ENCODE measurements around the gene NTM.

The NTM gene

DNA sequence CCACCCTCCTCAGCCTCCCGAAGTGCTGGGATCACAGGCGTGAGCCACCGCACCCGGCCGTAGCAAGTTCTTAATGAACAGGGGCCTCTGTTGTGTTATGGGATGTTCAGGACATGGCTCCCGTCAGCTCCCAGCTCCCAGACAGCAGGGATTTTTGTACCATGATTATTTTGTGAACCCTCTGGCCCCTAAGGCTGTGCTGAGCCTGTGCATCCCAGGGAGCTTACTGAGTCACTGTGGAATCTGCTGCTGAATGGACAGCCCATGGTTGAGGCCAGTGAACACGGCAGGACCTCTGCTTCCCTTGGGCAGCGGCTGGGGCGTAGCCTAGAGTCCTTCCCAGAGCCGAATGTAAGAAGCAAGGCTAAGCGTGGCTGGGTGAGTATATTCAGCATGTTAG is 245.2 kb downstream of the NTM start:
- H3K4me1 Mint-ChIP-seq, result no peaks in the 10 kb centered on the region
- DNase-seq (ENCODE audit: low spot score in 2 of 2) (no peak), ATAC-seq (replicated peaks; ENCODE audit: extremely low read depth, poor library complexity, severe bottlenecking) (no peak)
- H3K27ac Mint-ChIP-seq (ENCODE audit: low read depth), result no peak overlapping the region
- no peaks in the 10 kb centered on the region for H3K9me3 Mint-ChIP-seq
- no peak overlapping the region for H3K4me3 Mint-ChIP-seq
- no peaks in the 10 kb centered on the region for H3K27me3 Mint-ChIP-seq
- no peaks in the 10 kb centered on the region for H3K36me3 Mint-ChIP-seq (ENCODE audit: insufficient read depth)

DNA sequence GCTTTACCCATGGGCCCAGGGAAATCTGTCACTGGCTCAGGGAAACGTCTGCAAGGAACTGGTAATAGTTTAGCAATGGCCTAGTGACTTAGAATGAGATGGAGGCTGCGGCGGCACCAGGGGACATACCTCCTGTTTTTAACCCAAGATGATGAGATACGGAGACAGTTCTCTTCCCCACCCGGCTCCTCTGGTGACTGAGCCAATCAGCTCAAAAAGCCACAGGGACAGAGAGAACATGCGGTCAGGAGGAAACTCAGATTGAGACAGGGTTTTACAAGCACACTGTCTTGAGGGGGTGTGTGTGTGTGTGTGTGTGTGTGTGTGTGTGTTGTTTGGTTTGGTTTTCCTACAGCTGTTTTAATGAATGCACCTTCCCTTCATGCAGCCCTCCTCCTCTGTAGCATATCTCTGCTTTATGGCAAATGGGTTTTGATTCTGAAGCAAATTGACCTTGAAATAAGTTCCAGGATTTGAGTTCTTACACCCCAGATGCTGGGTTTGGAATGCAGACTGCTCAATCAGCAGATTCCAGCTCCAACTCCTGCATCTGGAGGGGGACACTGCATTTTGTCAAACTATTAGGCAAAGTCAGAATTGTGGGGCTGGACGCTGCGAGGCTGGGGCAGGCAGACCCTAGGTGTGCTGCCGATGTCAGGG is 246.2 kb downstream of the NTM start:
- DNase-seq (ENCODE audit: low spot score in 2 of 2), result no peak
- Mint-ChIP-seq H3K27ac (ENCODE audit: low read depth) (no peak overlapping the region), H3K36me3 (ENCODE audit: insufficient read depth) (no peaks in the 10 kb centered on the region), H3K27me3 (no peaks in the 10 kb centered on the region), H3K4me1 (no peaks in the 10 kb centered on the region), H3K4me3 (no peak overlapping the region), H3K9me3 (no peaks in the 10 kb centered on the region)
- ATAC-seq (replicated peaks; ENCODE audit: extremely low read depth, poor library complexity, severe bottlenecking), result no peak

DNA sequence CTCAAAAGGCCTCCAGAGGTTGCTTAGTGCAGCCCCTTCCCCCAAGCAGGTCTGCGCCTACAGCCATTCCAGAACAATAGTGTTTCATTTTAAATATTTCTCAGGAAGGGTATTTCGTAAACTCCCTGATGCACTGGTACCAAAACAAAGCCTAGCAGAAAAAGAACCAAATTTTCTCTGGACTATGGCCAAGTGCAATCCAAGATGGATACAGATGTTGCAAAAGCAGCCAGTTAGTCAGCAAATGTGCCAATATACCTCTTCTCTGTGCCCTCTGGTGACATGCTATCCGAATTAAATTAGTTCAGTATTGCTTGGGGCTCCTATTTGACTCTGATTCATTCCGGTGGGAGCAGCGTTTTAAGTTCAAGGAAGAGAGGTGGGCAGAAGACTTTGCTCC is 247.8 kb downstream of the NTM start:
- no peak overlapping the region for H3K4me3 Mint-ChIP-seq
- H3K27ac Mint-ChIP-seq (ENCODE audit: low read depth), result no peak overlapping the region
- no peak for ATAC-seq (replicated peaks; ENCODE audit: extremely low read depth, poor library complexity, severe bottlenecking)
- no peak for DNase-seq (ENCODE audit: low spot score in 2 of 2)
- no peaks in the 10 kb centered on the region for H3K27me3 Mint-ChIP-seq
- H3K36me3 Mint-ChIP-seq (ENCODE audit: insufficient read depth), result no peaks in the 10 kb centered on the region
- no peaks in the 10 kb centered on the region for H3K9me3 Mint-ChIP-seq
- H3K4me1 Mint-ChIP-seq, result no peaks in the 10 kb centered on the region

DNA sequence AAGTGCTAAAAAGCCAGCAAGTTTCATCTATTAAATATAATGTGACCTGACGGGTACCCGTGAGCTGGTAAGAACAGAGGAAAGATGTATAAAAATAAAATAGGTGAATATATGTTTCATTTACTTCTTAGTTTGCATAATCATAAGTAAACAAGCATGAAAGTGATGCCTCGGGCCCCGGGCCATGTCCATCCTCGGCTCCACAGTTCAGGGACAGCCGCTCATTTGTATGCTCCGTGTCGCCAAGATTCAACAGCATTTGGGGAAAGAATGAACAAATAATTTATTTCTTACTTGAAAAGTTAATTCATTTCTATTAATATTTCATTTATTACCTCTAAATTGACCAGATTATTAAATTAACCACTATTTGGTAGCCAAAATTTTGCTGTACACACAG is 251.8 kb downstream of the NTM start:
- H3K9me3 Mint-ChIP-seq, result no peaks in the 10 kb centered on the region
- ATAC-seq (replicated peaks; ENCODE audit: extremely low read depth, poor library complexity, severe bottlenecking), result no peak
- H3K36me3 Mint-ChIP-seq (ENCODE audit: insufficient read depth), result no peaks in the 10 kb centered on the region
- no peaks in the 10 kb centered on the region for H3K27me3 Mint-ChIP-seq
- no peak overlapping the region for H3K4me3 Mint-ChIP-seq
- no peaks in the 10 kb centered on the region for H3K4me1 Mint-ChIP-seq
- DNase-seq (ENCODE audit: low spot score in 2 of 2), result no peak
- H3K27ac Mint-ChIP-seq (ENCODE audit: low read depth), result no peak overlapping the region

DNA sequence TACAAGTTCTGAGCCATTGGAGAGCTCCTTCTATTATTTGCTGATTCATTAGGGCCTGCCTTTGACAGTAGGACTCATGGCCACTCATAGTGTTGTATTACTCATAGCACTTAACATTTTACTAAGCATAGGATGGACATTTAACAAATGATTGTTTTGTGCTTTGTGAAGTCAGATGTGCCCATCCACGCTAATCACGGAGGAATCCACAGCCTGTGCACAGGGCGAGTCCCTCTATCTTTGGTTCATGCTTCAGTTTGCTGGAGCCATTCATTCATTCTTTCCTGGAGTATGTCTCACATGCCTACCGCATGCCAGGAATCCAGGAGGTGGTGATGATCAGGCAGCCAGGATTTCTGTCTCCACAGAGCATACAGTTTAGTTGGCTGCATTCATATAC is 254.1 kb downstream of the NTM start:
- Mint-ChIP-seq H3K27me3 (no peaks in the 10 kb centered on the region), H3K27ac (ENCODE audit: low read depth) (no peak overlapping the region), H3K4me1 (no peaks in the 10 kb centered on the region), H3K36me3 (ENCODE audit: insufficient read depth) (no peaks in the 10 kb centered on the region), H3K9me3 (no peaks in the 10 kb centered on the region), H3K4me3 (no peak overlapping the region)
- ATAC-seq (replicated peaks; ENCODE audit: extremely low read depth, poor library complexity, severe bottlenecking) (no peak), DNase-seq (ENCODE audit: low spot score in 2 of 2) (no peak)

DNA sequence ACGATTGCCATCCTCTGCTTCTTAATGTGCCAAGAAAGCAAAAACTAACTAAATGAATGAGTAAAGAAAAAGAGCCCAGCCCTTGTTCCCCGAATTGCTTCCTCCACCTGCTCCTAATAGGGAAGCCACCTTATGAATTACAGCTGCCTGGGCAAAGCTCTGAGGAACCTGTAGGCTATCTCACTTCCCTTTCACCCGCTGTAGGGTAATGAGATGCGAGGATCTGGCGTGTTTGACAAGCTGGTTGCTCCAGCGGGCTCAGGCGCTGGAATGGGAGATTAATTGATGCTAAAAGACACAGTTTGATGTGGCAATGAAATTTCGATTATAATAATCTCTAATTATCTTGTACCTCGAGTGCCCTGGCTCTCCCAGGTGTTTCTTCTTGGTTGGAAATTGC is 256.4 kb downstream of the NTM start:
- H3K4me3 Mint-ChIP-seq, result no peak overlapping the region
- no peaks in the 10 kb centered on the region for H3K27me3 Mint-ChIP-seq
- H3K9me3 Mint-ChIP-seq, result no peaks in the 10 kb centered on the region
- no peak overlapping the region for H3K27ac Mint-ChIP-seq (ENCODE audit: low read depth)
- DNase-seq (ENCODE audit: low spot score in 2 of 2), result no peak
- H3K36me3 Mint-ChIP-seq (ENCODE audit: insufficient read depth), result no peaks in the 10 kb centered on the region
- no peak for ATAC-seq (replicated peaks; ENCODE audit: extremely low read depth, poor library complexity, severe bottlenecking)
- H3K4me1 Mint-ChIP-seq, result no peaks in the 10 kb centered on the region

DNA sequence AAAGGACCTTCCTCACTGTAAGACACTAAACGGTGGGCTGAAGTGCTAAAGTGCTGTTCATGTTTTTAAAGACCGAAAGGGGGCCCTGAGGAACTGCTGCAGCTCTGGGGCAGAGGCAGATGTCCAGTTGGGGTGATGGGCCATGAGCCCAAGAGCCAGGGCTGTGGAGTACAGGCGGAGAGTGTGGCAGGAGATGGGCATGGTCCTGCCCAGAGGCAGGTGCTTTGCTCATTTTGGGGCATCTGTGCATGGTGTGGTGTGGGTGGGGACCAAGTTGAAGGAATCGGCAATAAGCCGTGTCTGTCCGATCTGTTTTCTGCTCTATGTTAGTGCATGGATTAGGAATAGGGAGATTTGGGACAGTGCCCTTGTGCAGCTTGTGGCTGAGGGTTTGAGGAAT is 258.3 kb downstream of the NTM start:
- Mint-ChIP-seq H3K4me3 (no peak overlapping the region), H3K9me3 (peaks cover 4% of the 10 kb centered on the region), H3K27ac (ENCODE audit: low read depth) (no peak overlapping the region), H3K4me1 (no peaks in the 10 kb centered on the region), H3K36me3 (ENCODE audit: insufficient read depth) (no peaks in the 10 kb centered on the region), H3K27me3 (no peaks in the 10 kb centered on the region)
- ATAC-seq (replicated peaks; ENCODE audit: extremely low read depth, poor library complexity, severe bottlenecking), result no peak
- DNase-seq (ENCODE audit: low spot score in 2 of 2), result no peak

DNA sequence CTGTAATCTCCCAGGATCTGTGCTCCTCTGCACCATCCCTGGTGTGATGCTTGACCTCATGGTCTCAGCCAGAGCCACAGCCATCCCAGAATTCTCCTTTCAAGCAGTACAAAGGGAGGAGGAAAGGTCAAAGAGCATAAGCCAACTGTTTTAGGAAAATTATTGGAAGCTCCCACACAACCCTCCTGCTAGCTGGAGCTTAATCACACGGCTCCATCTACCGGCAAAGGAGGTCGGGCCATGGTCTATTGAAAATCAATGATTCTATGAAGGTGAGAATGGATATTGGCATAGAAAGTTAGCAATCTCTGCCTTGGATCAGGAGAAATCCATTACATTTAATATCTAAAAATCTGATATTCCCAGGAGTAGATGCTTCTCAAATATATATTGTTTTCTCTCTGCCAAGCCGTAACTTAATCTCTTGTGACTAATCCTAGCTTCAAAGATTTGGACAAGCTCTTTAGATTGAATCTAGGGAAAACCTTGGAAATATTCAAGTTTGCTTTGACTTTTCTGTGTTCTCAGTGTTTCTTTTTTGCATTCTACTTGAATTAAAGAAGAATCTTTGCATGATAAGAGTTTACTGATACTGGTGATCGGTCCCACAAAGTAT is 259.6 kb downstream of the NTM start:
- Mint-ChIP-seq H3K27ac (ENCODE audit: low read depth) (no peak overlapping the region), H3K36me3 (ENCODE audit: insufficient read depth) (no peaks in the 10 kb centered on the region), H3K4me3 (no peak overlapping the region), H3K4me1 (no peaks in the 10 kb centered on the region), H3K27me3 (no peaks in the 10 kb centered on the region), H3K9me3 (peaks cover 7% of the 10 kb centered on the region)
- ATAC-seq (replicated peaks; ENCODE audit: extremely low read depth, poor library complexity, severe bottlenecking), result no peak
- DNase-seq (ENCODE audit: low spot score in 2 of 2), result no peak

DNA sequence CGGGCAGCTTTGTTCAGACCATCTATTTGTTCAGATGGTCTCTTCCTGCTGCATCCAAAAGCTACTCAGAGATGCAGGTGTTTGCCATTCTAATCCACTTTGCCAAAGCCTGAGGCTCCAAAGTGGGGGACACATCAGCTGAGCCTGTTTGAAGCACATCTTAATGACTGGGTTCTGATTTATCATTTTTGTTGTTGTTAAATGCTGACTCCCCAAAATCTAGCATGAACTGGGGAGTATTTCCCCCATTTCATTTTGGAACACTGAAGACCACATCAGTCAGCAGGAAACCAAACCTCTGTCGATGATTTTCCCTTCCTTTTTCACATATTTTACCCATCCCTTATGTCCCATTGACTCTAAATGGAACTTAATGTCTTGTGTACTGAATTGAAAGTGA is 262.6 kb downstream of the NTM start:
- Mint-ChIP-seq H3K4me1 (no peaks in the 10 kb centered on the region), H3K27me3 (no peaks in the 10 kb centered on the region), H3K27ac (ENCODE audit: low read depth) (no peak overlapping the region), H3K9me3 (peaks cover 14% of the 10 kb centered on the region), H3K4me3 (no peak overlapping the region), H3K36me3 (ENCODE audit: insufficient read depth) (no peaks in the 10 kb centered on the region)
- no peak for ATAC-seq (replicated peaks; ENCODE audit: extremely low read depth, poor library complexity, severe bottlenecking)
- DNase-seq (ENCODE audit: low spot score in 2 of 2), result no peak

DNA sequence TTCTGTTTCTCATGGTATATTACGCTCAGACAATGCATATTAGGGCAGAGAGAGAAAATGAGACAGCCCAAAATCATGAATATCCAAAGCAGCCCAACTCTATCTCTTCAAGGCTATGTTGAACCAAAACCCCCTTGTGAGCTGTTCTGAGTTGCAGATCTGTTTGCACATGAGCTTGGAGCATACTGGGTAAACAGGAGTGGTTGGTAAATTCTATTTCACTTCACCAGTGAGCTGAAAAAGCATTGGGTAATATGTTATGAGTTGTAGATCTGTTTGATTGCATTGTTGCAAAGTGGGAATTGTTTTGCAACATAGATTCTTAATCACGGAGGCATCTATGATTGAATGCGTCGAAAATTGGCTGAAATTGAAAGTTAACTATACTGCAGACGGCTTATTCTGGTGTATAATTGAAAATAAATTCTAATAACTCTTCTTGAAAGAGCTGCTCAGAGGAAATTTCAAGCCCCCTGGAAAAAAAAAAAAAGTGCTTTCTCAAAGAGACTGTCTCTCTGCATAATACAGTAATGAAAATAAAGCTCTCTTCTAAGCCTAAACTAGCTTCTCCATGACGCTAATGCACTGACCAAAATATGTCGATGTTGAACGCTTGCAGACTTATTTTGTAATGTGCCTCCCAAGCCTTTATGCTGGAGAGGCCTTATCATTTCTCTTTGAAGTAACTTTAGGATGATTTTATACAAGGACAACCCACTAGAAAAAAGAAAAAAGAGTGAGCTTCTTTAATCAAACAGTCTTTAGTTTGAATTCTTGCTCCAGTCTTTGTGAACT is 263.7 kb downstream of the NTM start:
- H3K4me1 Mint-ChIP-seq, result no peaks in the 10 kb centered on the region
- H3K27me3 Mint-ChIP-seq, result no peaks in the 10 kb centered on the region
- H3K9me3 Mint-ChIP-seq, result peaks cover 14% of the 10 kb centered on the region
- DNase-seq (ENCODE audit: low spot score in 2 of 2) (no peak), ATAC-seq (replicated peaks; ENCODE audit: extremely low read depth, poor library complexity, severe bottlenecking) (no peak)
- no peak overlapping the region for H3K4me3 Mint-ChIP-seq
- no peaks in the 10 kb centered on the region for H3K36me3 Mint-ChIP-seq (ENCODE audit: insufficient read depth)
- no peak overlapping the region for H3K27ac Mint-ChIP-seq (ENCODE audit: low read depth)

DNA sequence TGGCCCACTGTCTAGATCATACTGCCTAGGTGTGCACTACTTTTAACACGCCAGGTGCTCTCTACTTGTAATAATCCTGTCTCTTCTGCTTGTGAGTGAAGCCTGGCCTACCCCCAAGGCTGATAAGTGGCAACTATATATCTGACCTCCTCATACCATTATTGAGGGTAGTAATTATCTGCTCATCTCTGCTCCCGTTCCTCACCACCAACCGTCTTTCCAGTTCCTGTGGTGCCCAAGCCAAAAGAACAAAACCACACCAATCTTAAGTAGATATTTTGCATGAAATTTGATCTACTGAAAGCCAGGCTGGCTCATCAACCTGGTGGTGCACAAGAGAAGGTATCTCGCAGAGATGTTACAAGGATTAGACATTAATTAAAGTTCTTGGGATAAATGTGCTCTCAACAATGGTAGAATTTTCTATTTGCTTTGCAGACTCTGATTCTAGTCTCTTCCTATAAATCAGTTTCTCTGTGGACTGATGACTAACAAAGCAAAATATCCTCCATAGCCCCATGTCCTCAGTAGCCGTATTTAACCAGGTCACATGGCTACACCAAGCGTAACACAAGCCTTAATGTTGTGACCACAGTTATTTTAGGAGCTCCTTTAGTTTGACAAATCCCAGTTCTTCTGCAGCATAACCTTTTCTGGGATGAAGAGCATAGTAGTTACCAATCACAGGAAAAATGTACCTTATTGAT is 267.2 kb downstream of the NTM start:
- Mint-ChIP-seq H3K4me3 (no peak overlapping the region), H3K4me1 (no peaks in the 10 kb centered on the region), H3K27ac (ENCODE audit: low read depth) (no peak overlapping the region), H3K9me3 (peaks cover 14% of the 10 kb centered on the region), H3K36me3 (ENCODE audit: insufficient read depth) (no peaks in the 10 kb centered on the region), H3K27me3 (no peaks in the 10 kb centered on the region)
- DNase-seq (ENCODE audit: low spot score in 2 of 2) (no peak), ATAC-seq (replicated peaks; ENCODE audit: extremely low read depth, poor library complexity, severe bottlenecking) (no peak)

DNA sequence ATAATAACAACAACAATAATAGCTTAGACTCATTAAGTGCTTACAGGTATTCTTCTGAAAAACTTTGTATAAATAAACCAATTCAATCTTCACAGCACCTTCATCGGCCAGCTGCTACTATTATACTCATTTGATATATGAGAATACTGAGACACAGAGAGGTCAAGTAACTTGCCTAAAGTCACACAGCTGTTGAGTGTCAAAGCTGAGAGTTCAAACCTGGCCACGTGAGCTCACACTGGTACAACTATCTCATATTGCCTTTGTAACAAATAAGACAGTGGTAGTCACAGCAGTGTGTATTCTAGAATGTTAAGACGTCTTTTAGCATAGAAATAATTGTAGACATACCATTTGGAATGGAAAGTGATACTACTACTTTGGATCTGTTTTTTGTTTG is 268.5 kb downstream of the NTM start:
- Mint-ChIP-seq H3K9me3 (peaks cover 13% of the 10 kb centered on the region), H3K27ac (ENCODE audit: low read depth) (no peak overlapping the region), H3K27me3 (no peaks in the 10 kb centered on the region), H3K36me3 (ENCODE audit: insufficient read depth) (no peaks in the 10 kb centered on the region), H3K4me3 (no peak overlapping the region), H3K4me1 (no peaks in the 10 kb centered on the region)
- DNase-seq (ENCODE audit: low spot score in 2 of 2) (no peak), ATAC-seq (replicated peaks; ENCODE audit: extremely low read depth, poor library complexity, severe bottlenecking) (no peak)

Measured in central memory CD8-positive, alpha-beta T cell (primary cell).